Mesendoderm (in vitro differentiated cells): Measurements from ENCODE around the gene TBC1D3B.
"Not testable (repeated sequence)": the region's sequence is repeated elsewhere in the genome, so short reads cannot be mapped to it uniquely, and the experiment has no call there.

Source experiments
- DNase-seq: peaks from one replicate; pipeline ENCODE4 v3.0.0; 2013
- H2AK5ac ChIP-seq: 2 replicates; pipeline ENCODE4 v1.6.1; 2013; ENCODE audit warnings: low read length, inconsistent platforms
- H2BK120ac ChIP-seq: 2 replicates; pipeline ENCODE4 v1.6.1; 2013; ENCODE audit warnings: low read depth, mild to moderate bottlenecking, low read length, moderate library complexity, mixed read lengths
- H2BK15ac ChIP-seq: replicated peaks from 2 replicates; pipeline ENCODE4 v1.6.1; 2013; ENCODE audit warnings: low read depth, mild to moderate bottlenecking, moderate library complexity
- H2BK5ac ChIP-seq: 2 replicates; pipeline ENCODE4 v1.6.1; 2013; ENCODE audit warnings: low read length, inconsistent platforms
- H3K18ac ChIP-seq: 2 replicates; pipeline ENCODE4 v1.6.1; 2013; ENCODE audit warnings: mild to moderate bottlenecking, low read length, mixed read lengths
- H3K23ac ChIP-seq: one replicate; pipeline ENCODE4 v1.6.1; 2013; ENCODE audit warnings: low read length
- H3K27ac ChIP-seq: 2 replicates; pipeline ENCODE4 v1.5.1; 2013; ENCODE audit warnings: low read depth, mild to moderate bottlenecking, inconsistent platforms, low read length, moderate library complexity
- H3K27me3 ChIP-seq: 2 replicates; pipeline ENCODE4 v1.6.1; 2013; ENCODE audit warnings: low read length, control low read depth, mild to moderate bottlenecking, inconsistent platforms; ENCODE audit not compliant: insufficient read depth, poor library complexity
- H3K36me3 ChIP-seq: 2 replicates; pipeline ENCODE4 v1.6.1; 2013; ENCODE audit warnings: low read length, inconsistent platforms; ENCODE audit not compliant: control insufficient read depth, insufficient read depth
- H3K4ac ChIP-seq: one replicate; pipeline ENCODE4 v1.6.1; 2013; ENCODE audit warnings: low read depth, mild to moderate bottlenecking, low read length, moderate library complexity
- H3K4me1 ChIP-seq: 2 replicates; pipeline ENCODE4 v1.6.1; 2013; ENCODE audit warnings: low read depth, low read length, inconsistent platforms; ENCODE audit not compliant: control insufficient read depth
- H3K4me2 ChIP-seq: 2 replicates; pipeline ENCODE4 v1.6.1; 2013; ENCODE audit warnings: low read length
- H3K4me3 ChIP-seq: 2 replicates; pipeline ENCODE4 v1.5.1; 2013; ENCODE audit warnings: mild to moderate bottlenecking, low read length
- H3K56ac ChIP-seq: one replicate; pipeline ENCODE4 v1.6.1; 2013; ENCODE audit warnings: low read length
- H3K79me1 ChIP-seq: 2 replicates; pipeline ENCODE4 v1.6.1; 2013; ENCODE audit warnings: low read length, inconsistent platforms
- H3K79me2 ChIP-seq: 2 replicates; pipeline ENCODE4 v1.6.1; 2013; ENCODE audit warnings: mild to moderate bottlenecking, low read length; ENCODE audit not compliant: control insufficient read depth, insufficient read depth
- H3K9ac ChIP-seq: 2 replicates; pipeline ENCODE4 v1.6.1; 2013; ENCODE audit warnings: low read length, inconsistent platforms
- H4K5ac ChIP-seq: one replicate; pipeline ENCODE4 v1.6.1; 2013; ENCODE audit warnings: low read length
- H4K8ac ChIP-seq: one replicate; pipeline ENCODE4 v1.6.1; 2013; ENCODE audit warnings: low read depth, mild to moderate bottlenecking, control low read depth, low read length, moderate library complexity
- WGBS: extraction: QIAGEN DNeasy Blood & Tissue Kit; methylation state at CpG from one replicate; pipeline ENCODE4 v1.1.7; 2013; ENCODE audit warnings: low lambda C conversion rate, missing lambda C conversion rate; ENCODE audit not compliant: insufficient coverage; ENCODE audit errors: extremely low coverage; 5-methylcytosine and 5-hydroxymethylcytosine counted together

Gene TBC1D3B

GRCh38 chr17:36211484-36212271 lies 35.2 kb upstream of the TBC1D3B start:
- WGBS, result no CpG with 5 or more reads among the region's 10 CpGs
- DNase-seq, H3K23ac ChIP-seq, H3K27me3 ChIP-seq, H3K27ac ChIP-seq, H3K4me3 ChIP-seq, H3K9ac ChIP-seq, H2BK120ac ChIP-seq, H2AK5ac ChIP-seq, H2BK15ac ChIP-seq, H3K4ac ChIP-seq, H3K79me2 ChIP-seq, H4K5ac ChIP-seq, H3K56ac ChIP-seq, H3K18ac ChIP-seq, H3K4me2 ChIP-seq, H3K4me1 ChIP-seq, H2BK5ac ChIP-seq, H4K8ac ChIP-seq, H3K79me1 ChIP-seq, H3K36me3 ChIP-seq: not testable (repeated sequence)

GRCh38 chr17:36210439-36211211 lies 34.2 kb upstream of the TBC1D3B start, which contains the start of gene CCL4L2:
CCL4L2 (plus strand) TSS chr17:36211063.
- not testable (repeated sequence) for H2BK15ac ChIP-seq, H3K4me3 ChIP-seq, H3K79me2 ChIP-seq, H2AK5ac ChIP-seq, H3K56ac ChIP-seq, H2BK5ac ChIP-seq, H3K79me1 ChIP-seq, H2BK120ac ChIP-seq, H3K4me1 ChIP-seq, DNase-seq, H3K23ac ChIP-seq, H3K36me3 ChIP-seq, H3K4ac ChIP-seq, H4K5ac ChIP-seq, H3K27me3 ChIP-seq, H3K18ac ChIP-seq, H3K4me2 ChIP-seq, H4K8ac ChIP-seq, H3K9ac ChIP-seq, H3K27ac ChIP-seq
- no CpG with 5 or more reads among the region's 7 CpGs for WGBS

- Histone ChIP-seq H3K56ac (no peak overlapping the region), H3K4ac (no peak overlapping the region), H4K8ac (no peak overlapping the region), H3K23ac (no peak overlapping the region), H3K79me1 (no peaks in the 10 kb centered on the region), H3K79me2 (no peaks in the 10 kb centered on the region), H2BK120ac (no peak overlapping the region), H2BK5ac (no peak overlapping the region), H3K27ac (no peak overlapping the region), H3K36me3 (no peaks in the 10 kb centered on the region), H3K4me3 (no peak overlapping the region), H3K9ac (no peak overlapping the region), H2BK15ac (no peak overlapping the region), H3K18ac (no peak overlapping the region), H3K4me2 (no peak overlapping the region), H3K27me3 (no peaks in the 10 kb centered on the region), H2AK5ac (no peak overlapping the region), H4K5ac (no peak overlapping the region), H3K4me1 (no peaks in the 10 kb centered on the region)
- DNase-seq, result no peak
These were observed 33.1 kb upstream of the TBC1D3B start for GRCh38 chr17:36209575-36209974.

- H3K4me1 ChIP-seq, DNase-seq, H3K36me3 ChIP-seq: not testable (repeated sequence)
These were observed 30.9 kb upstream of the TBC1D3B start for GRCh38 chr17:36207383-36207782.

GRCh38 chr17:36206486-36206821 lies 30.0 kb upstream of the TBC1D3B start:
- H3K27ac ChIP-seq, H4K5ac ChIP-seq, H3K4ac ChIP-seq, H3K79me1 ChIP-seq, H3K36me3 ChIP-seq, H4K8ac ChIP-seq, H2BK120ac ChIP-seq, H3K27me3 ChIP-seq, H3K18ac ChIP-seq, H3K4me1 ChIP-seq, H3K4me3 ChIP-seq, H3K9ac ChIP-seq, H2BK5ac ChIP-seq, H3K23ac ChIP-seq, H2AK5ac ChIP-seq, H2BK15ac ChIP-seq, DNase-seq, H3K4me2 ChIP-seq, H3K79me2 ChIP-seq, H3K56ac ChIP-seq: not testable (repeated sequence)
- no CpG with 5 or more reads among the region's 1 CpG for WGBS

More at GRCh38 chr17:36207383-36207782, 30.9 kb upstream of the TBC1D3B start:
- H4K8ac ChIP-seq, H2BK5ac ChIP-seq, H2AK5ac ChIP-seq, H3K27me3 ChIP-seq, H3K4ac ChIP-seq, H3K79me1 ChIP-seq, H3K4me3 ChIP-seq, H4K5ac ChIP-seq, H3K56ac ChIP-seq, H3K18ac ChIP-seq, H3K4me2 ChIP-seq, H3K27ac ChIP-seq, H2BK15ac ChIP-seq, H3K9ac ChIP-seq, H2BK120ac ChIP-seq, H3K79me2 ChIP-seq, H3K23ac ChIP-seq: not testable (repeated sequence)
- no CpG with 5 or more reads among the region's 6 CpGs for WGBS
